IMR-90 (cell line): ENCODE measurements around the gene SLC35B4.

Experiments
- CEBPB ChIP-seq: IDR thresholded peaks from 2 replicates; pipeline ENCODE4 v1.6.1; 2012; ENCODE audit warnings: low read depth, low read length, improper control_type of control experiment
- CTCF ChIP-seq: conservative IDR thresholded peaks from 2 replicates; pipeline ENCODE4 v1.5.1; 2012; ENCODE audit warnings: mild to moderate bottlenecking, low read depth, low read length, improper control_type of control experiment
- MAFK ChIP-seq: IDR thresholded peaks from 2 replicates; pipeline ENCODE4 v1.6.1; 2012; ENCODE audit warnings: low read depth, low read length, improper control_type of control experiment
- POLR2A ChIP-seq: IDR thresholded peaks from 2 replicates; pipeline ENCODE4 v1.6.1; 2012; ENCODE audit warnings: mild to moderate bottlenecking, low read depth, low read length
- USF2 ChIP-seq: fragments of 150-350 bp; IDR thresholded peaks from 2 replicates; pipeline ENCODE4 v1.6.1; 2017; ENCODE audit warnings: mild to moderate bottlenecking, antibody characterized with exemption, low read length, low read depth

GRCh38 chr7:134359787-134360432 is 43.2 kb upstream of the SLC35B4 start:
- TF ChIP-seq POLR2A = no peak
- no peak for TF ChIP-seq CTCF
- no peak for TF ChIP-seq MAFK
- no peak for TF ChIP-seq CEBPB
- TF ChIP-seq USF2 = no peak
